HFF-Myc (cell line): Measurements from ENCODE around the gene MYH13.
A peak's percentile ranks its signal among the peaks of the same experiment; 100 is the strongest.

Experiments
- DNase-seq: peaks from one replicate; pipeline ENCODE4 v3.0.0-alpha.2; 2011; ENCODE audit warnings: low read depth; ENCODE audit errors: extremely low read depth
- H3K4me3 ChIP-seq: replicated peaks from 2 replicates; pipeline ENCODE4 v1.5.1; 2011; ENCODE audit warnings: low read depth, mild to moderate bottlenecking, control low read depth, low read length
- CTCF ChIP-seq: IDR thresholded peaks from 2 replicates; pipeline ENCODE4 v1.5.1; 2012; ENCODE audit warnings: mild to moderate bottlenecking, low read depth, low read length, control low read depth; ENCODE audit errors: missing control alignments

MYH13 gene

GRCh38 chr17:10354651-10355050 lies 18.2 kb downstream of the MYH13 start:
- no peak for TF ChIP-seq CTCF
- no peak overlapping the region for H3K4me3 ChIP-seq
- DNase-seq = no peak

- TF ChIP-seq CTCF = no peak
- no peak overlapping the region for H3K4me3 ChIP-seq
- DNase-seq = no peak
Measured at GRCh38 chr17:10352893-10353292, 19.9 kb downstream of the MYH13 start.

GRCh38 chr17:10349403-10349802 lies 23.4 kb downstream of the MYH13 start:
- peak; percentile 19 for TF ChIP-seq CTCF
- DNase-seq = no peak
- no peak overlapping the region for H3K4me3 ChIP-seq

GRCh38 chr17:10344816-10345215 lies 28.0 kb downstream of the MYH13 start:
- no peak for DNase-seq
- TF ChIP-seq CTCF = no peak
- H3K4me3 ChIP-seq = no peak overlapping the region

GRCh38 chr17:10339051-10339450 lies 33.8 kb downstream of the MYH13 start:
- no peak for DNase-seq
- H3K4me3 ChIP-seq = no peak overlapping the region
- TF ChIP-seq CTCF = no peak

- no peak for TF ChIP-seq CTCF
- DNase-seq = peak; percentile 7
- H3K4me3 ChIP-seq = no peak overlapping the region
Measured at GRCh38 chr17:10337976-10338375, 34.8 kb downstream of the MYH13 start.

- no peak for DNase-seq
- no peak for TF ChIP-seq CTCF
Measured at GRCh38 chr17:10337136-10337535, 35.7 kb downstream of the MYH13 start.

More at GRCh38 chr17:10337136-10337535, 35.7 kb downstream of the MYH13 start:
- H3K4me3 ChIP-seq = no peak overlapping the region
